HepG2 (cell line): Measurements from ENCODE around the gene EXOSC6. TPM values are rescaled to one million over a fixed set of nuclear protein-coding genes. Genes with fewer than 3 reads are reported as not detected.
A peak's percentile ranks its signal among the peaks of the same experiment; 100 is the strongest.

Experiments used
- ARNT ChIP-seq: fragments of 450-650 bp; IDR thresholded peaks from 2 replicates; pipeline ENCODE4 v1.6.1; 2017
- EHMT2 ChIP-seq: fragments of 200-600 bp; sonication (generic); IDR thresholded peaks from 2 replicates; pipeline ENCODE4 v1.7.0; 2017; ENCODE audit warnings: antibody characterized with exemption, low read depth, low read length, borderline replicate concordance
- FOSL2 ChIP-seq: sonication (generic); formaldehyde crosslinking; IDR thresholded peaks from 2 replicates; pipeline ENCODE4 v1.4.0; 2020; ENCODE audit warnings: missing genetic modification reagents
- FOXK2 ChIP-seq: fragments of 450-650 bp; IDR thresholded peaks from 2 replicates; pipeline ENCODE4 v1.6.1; 2016
- GLMP ChIP-seq: sonication (generic); formaldehyde crosslinking; IDR thresholded peaks from 2 replicates; pipeline ENCODE4 v1.9.0; 2021; ENCODE audit warnings: missing genetic modification reagents, mild to moderate bottlenecking, borderline replicate concordance
- HOMEZ ChIP-seq: IDR thresholded peaks from 2 replicates; pipeline ENCODE4 v1.6.1; 2016; ENCODE audit warnings: low read depth
- JUN ChIP-seq: sonication (generic); formaldehyde crosslinking; IDR thresholded peaks from 2 replicates; pipeline ENCODE4 v1.4.0; 2020; ENCODE audit warnings: mild to moderate bottlenecking, missing genetic modification reagents
- MLLT10 ChIP-seq: sonication (generic); formaldehyde crosslinking; IDR thresholded peaks from 2 replicates; pipeline ENCODE4 v1.4.0; 2020; ENCODE audit warnings: missing genetic modification reagents
- MTF2 ChIP-seq: sonication (generic); formaldehyde crosslinking; IDR thresholded peaks from 2 replicates; pipeline ENCODE4 v1.5.0; 2020; ENCODE audit warnings: missing genetic modification reagents, borderline replicate concordance
- PHF21A ChIP-seq: sonication (generic); formaldehyde crosslinking; IDR thresholded peaks from 2 replicates; pipeline ENCODE4 v1.5.0; 2020; ENCODE audit warnings: mild to moderate bottlenecking, missing genetic modification reagents
- PHF8 ChIP-seq: sonication (generic); formaldehyde crosslinking; IDR thresholded peaks from 2 replicates; pipeline ENCODE4 v1.5.0; 2020; ENCODE audit warnings: missing genetic modification reagents
- SOX5 ChIP-seq: IDR thresholded peaks from 2 replicates; pipeline ENCODE4 v1.6.1; 2016; ENCODE audit warnings: borderline replicate concordance
- SP2 ChIP-seq: sonication (generic); formaldehyde crosslinking; IDR thresholded peaks from 2 replicates; pipeline ENCODE4 v1.5.1; 2020; ENCODE audit warnings: mild to moderate bottlenecking, missing genetic modification reagents
- SRSF4 ChIP-seq: fragments of 200-400 bp; formaldehyde crosslinking; IDR thresholded peaks from one replicate; pipeline ENCODE4 v1.6.1; 2018; ENCODE audit warnings: mild to moderate bottlenecking, low read depth, low read length, moderate library complexity; ENCODE audit not compliant: poor library complexity, severe bottlenecking
- SUZ12 ChIP-seq: fragments of 150-350 bp; IDR thresholded peaks from 2 replicates; pipeline ENCODE4 v1.6.1; 2014; ENCODE audit warnings: low read depth, low read length
- TFAP4 ChIP-seq: sonication (generic); IDR thresholded peaks from 2 replicates; pipeline ENCODE4 v1.6.1; 2016; ENCODE audit warnings: low read depth, borderline replicate concordance
- YEATS4 ChIP-seq: sonication (generic); formaldehyde crosslinking; IDR thresholded peaks from 2 replicates; pipeline ENCODE4 v1.4.0; 2020; ENCODE audit warnings: missing genetic modification reagents, borderline replicate concordance
- ZBTB20 ChIP-seq: sonication (generic); formaldehyde crosslinking; IDR thresholded peaks from 2 replicates; pipeline ENCODE4 v1.8.1; 2023; ENCODE audit warnings: missing genetic modification reagents, low read depth, mild to moderate bottlenecking, borderline replicate concordance
- ZFP36L2 ChIP-seq: sonication (generic); formaldehyde crosslinking; IDR thresholded peaks from 2 replicates; pipeline ENCODE4 v1.4.0; 2020; ENCODE audit warnings: missing genetic modification reagents
- ZMYM2 ChIP-seq: sonication (generic); formaldehyde crosslinking; IDR thresholded peaks from 2 replicates; pipeline ENCODE4 v1.8.0; 2022; ENCODE audit warnings: mild to moderate bottlenecking, missing genetic modification reagents
- ZNF329 ChIP-seq: sonication (generic); formaldehyde crosslinking; IDR thresholded peaks from 2 replicates; pipeline ENCODE4 v1.9.0; 2021; ENCODE audit warnings: low read depth, mild to moderate bottlenecking, missing genetic modification reagents
- ZNF34 ChIP-seq: sonication (generic); formaldehyde crosslinking; IDR thresholded peaks from 2 replicates; pipeline ENCODE4 v1.4.0; 2020; ENCODE audit warnings: mild to moderate bottlenecking, missing genetic modification reagents, borderline replicate concordance
- ZNF354B ChIP-seq: sonication (generic); formaldehyde crosslinking; IDR thresholded peaks from 2 replicates; pipeline ENCODE4 v1.8.0; 2022; ENCODE audit warnings: mild to moderate bottlenecking, missing genetic modification reagents
- ZNF530 ChIP-seq: sonication (generic); formaldehyde crosslinking; IDR thresholded peaks from 2 replicates; pipeline ENCODE4 v1.5.0; 2020; ENCODE audit warnings: low read depth, mild to moderate bottlenecking, missing genetic modification reagents
- ZNF784 ChIP-seq: sonication (generic); formaldehyde crosslinking; IDR thresholded peaks from 2 replicates; pipeline ENCODE4 v1.5.1; 2020; ENCODE audit warnings: missing genetic modification reagents, mild to moderate bottlenecking, borderline replicate concordance
- ZSCAN12 ChIP-seq: sonication (generic); formaldehyde crosslinking; IDR thresholded peaks from 2 replicates; pipeline ENCODE4 v1.9.0; 2021; ENCODE audit warnings: mild to moderate bottlenecking, missing genetic modification reagents
- polyA plus RNA-seq, 8 experiments: library from polyadenylated mRNA; depleted of rRNA in 3 of 8; stranded (reverse) in 7 of 8; unstranded in 1 of 8; fragments of >200 nt; fragmentation: Illumina TruSeq in 4 of 8; extraction: Trizol in 4 of 8; gene quantifications; 2 replicates each; pipeline versions ENCODE4 v1.2.1 to v1.2.3, GENCODE V29; 2011 to 2016; ENCODE audit warnings: low read depth in 4 of 8, missing spikeins in 1 of 8, mixed read lengths in 1 of 8; ENCODE audit not compliant: insufficient read depth in 1 of 8
- total RNA-seq, 5 experiments: library from RNA; depleted of rRNA; stranded (reverse); fragments of >200 nt; fragmentation: Illumina TruSeq; extraction: Trizol; gene quantifications; 2 replicates each; pipeline ENCODE4 v1.2.3, GENCODE V29; 2016; ENCODE audit warnings: low read depth in 1 of 5

The EXOSC6 gene
- total and polyA plus RNA-seq, 2 of the 13 experiments (the other 11 are each of a cell fraction or from before 2014, with no cell fraction given), result 13.1 to 39.9 TPM

GRCh38 chr16:70289229-70290094, 37.7 kb upstream of the EXOSC6 start, which contains the start of gene AARS1 (continued):
- TF ChIP-seq SRSF4 (peak; percentile 68), EHMT2 (no peak), ARNT (no peak), ZSCAN12 (CRISPR knock-in tag) (peak; percentile 95), HOMEZ (CRISPR knock-in tag) (peak; percentile 37; the same call in 1 of the 2 replicates), ZNF329 (CRISPR knock-in tag) (peak; percentile 75; the same call in 1 of the 2 replicates), ZBTB20 (CRISPR knock-in tag) (no peak), MLLT10 (CRISPR knock-in tag) (0 out of 2 replicates have a peak, but pooled peaks have one; percentile 67), MTF2 (CRISPR knock-in tag) (no peak), ZNF34 (no peak), GLMP (no peak), SOX5 (CRISPR knock-in tag) (peak; percentile 19; the same call in 1 of the 2 replicates), PHF8 (CRISPR knock-in tag) (peak; percentile 99), PHF21A (CRISPR knock-in tag) (peak; percentile 83), ZFP36L2 (CRISPR knock-in tag) (0 out of 2 replicates have a peak, but pooled peaks have one; percentile 61), ZNF530 (CRISPR knock-in tag) (0 out of 2 replicates have a peak, but pooled peaks have one; percentile 60), YEATS4 (peak; percentile 89), SP2 (peak; percentile 96), FOSL2 (CRISPR knock-in tag) (peak; percentile 87), ZMYM2 (CRISPR knock-in tag) (no peak), ZNF354B (CRISPR knock-in tag) (no peak), JUN (CRISPR knock-in tag) (peak; percentile 42; the same call in 1 of the 2 replicates), SUZ12 (no peak), FOXK2 (no peak), ZNF784 (peak; percentile 76; the same call in 1 of the 2 replicates), TFAP4 (peak; percentile 92; the same call in 1 of the 2 replicates)
